ENCODE results near the gene AASDH. TPM values are rescaled to one million over a fixed set of nuclear protein-coding genes. Genes with fewer than 3 reads are reported as not detected.

AASDH gene
- polyA plus RNA-seq, 1 of the 3 experiments (the other 2 are of a cell fraction) = 4.4 TPM

- CTCF ChIA-PET = interaction anchor here (1.0 kb wide), 1 partner anchor 20 kb away, joined by 4 read pairs; no protein-coding TSS in a partner anchor
- POLR2A ChIA-PET = no interaction called here
- H3K9ac ChIP-seq = no peak overlapping the region
Measured at GRCh38 chr4:56389558-56389957, 2.3 kb upstream of the AASDH start.

GRCh38 chr4:56388306-56388705 lies 1.0 kb upstream of the AASDH start:
- peak overlapping the region; percentile 88 for H2AFZ ChIP-seq (ENCODE audit: low read depth)
- TF ChIP-seq PBX3 (IDR thresholded peaks at IDR 0.05) (no peak), EP300 (IDR thresholded peaks at IDR 0.05; ENCODE audit: borderline replicate concordance in 1 of 2, low read depth in 1 of 2, low read length in 1 of 2) (no peak), RFX5 (IDR thresholded peaks at IDR 0.05; ENCODE audit: low read length) (no peak), ZBTB33 (IDR thresholded peaks at IDR 0.05; ENCODE audit: borderline replicate concordance, low read depth) (no peak), USF1 (IDR thresholded peaks at IDR 0.05; ENCODE audit: borderline replicate concordance, low read depth) (no peak), GATA2 (CRISPR knock-in tag; IDR thresholded peaks at IDR 0.05) (no peak), EZH2phosphoT487 (IDR thresholded peaks at IDR 0.05; ENCODE audit: borderline replicate concordance, low read depth) (no peak), FOXJ3 (CRISPR knock-in tag; IDR thresholded peaks at IDR 0.05) (no peak), IRF3 (IDR thresholded peaks at IDR 0.05; ENCODE audit: low read depth, low read length) (no peak), YY1 (IDR thresholded peaks at IDR 0.05; ENCODE audit: low read depth) (no peak), GABPA (IDR thresholded peaks at IDR 0.05; ENCODE audit: low read depth) (no peak), TAF1 (IDR thresholded peaks at IDR 0.05; ENCODE audit: borderline replicate concordance, low read depth, low read length) (no peak), TEAD4 (IDR thresholded peaks at IDR 0.05; ENCODE audit: borderline replicate concordance, insufficient read depth) (no peak), MAX (IDR thresholded peaks at IDR 0.05; ENCODE audit: low read depth) (no peak), SIN3A (IDR thresholded peaks at IDR 0.05; ENCODE audit: borderline replicate concordance, low read depth, low read length) (no peak)
- H3K27ac ChIP-seq (ENCODE audit: low read depth in 2 of 2, low read length in 1 of 2) = peak overlapping the region in 1 of 2 experiments; percentile 98; a peak in 1 of 4 replicates
- H3K36me3 ChIP-seq (replicated peaks in 1 of 2; ENCODE audit: control insufficient read depth in 1 of 2, insufficient read depth in 2 of 2, low read length in 1 of 2) = peaks cover 0 to 14% of the 10 kb centered on the region in 2 experiments
- no peaks in the 10 kb centered on the region for H4K20me1 ChIP-seq (ENCODE audit: insufficient read depth)
- peak overlapping the region; percentile 89 for H3K9ac ChIP-seq
- no peak for DNase-seq
- no peaks in the 10 kb centered on the region for H3K9me2 ChIP-seq
- peak overlapping the region; percentile 81 for H3K4me2 ChIP-seq
- no peaks in the 10 kb centered on the region for H3K27me3 ChIP-seq (ENCODE audit: insufficient read depth)
- WGBS (ENCODE audit: low lambda C conversion rate) = 3% methylated on average over 6 of the region's 6 CpGs
- H3K4me3 ChIP-seq (ENCODE audit: low read depth in 2 of 2, low read length in 1 of 2) = peak overlapping the region; percentile 90
- H3K4me1 ChIP-seq (ENCODE audit: control insufficient read depth in 1 of 2, insufficient read depth in 2 of 2, low read depth in 1 of 2, low read length in 1 of 2) = peaks cover 0 to 12% of the 10 kb centered on the region in 2 experiments; a peak in 3 of 4 replicates
- CTCF ChIA-PET = interaction anchor here (0.8 to 2.2 kb wide), 3 partner anchors 22 to 439 kb away, joined by 3 to 12 read pairs (median 5); partner anchors contain the start of gene CEP135
- POLR2A ChIA-PET = interaction anchor here (0.6 kb wide), 1 partner anchor 468 kb away, joined by 3 read pairs; no protein-coding TSS in a partner anchor
- no peaks in the 10 kb centered on the region for H3K9me3 ChIP-seq
- peaks cover 15% of the 10 kb centered on the region for H3F3A ChIP-seq (replicated peaks; ENCODE audit: insufficient read depth)
- peaks cover 47% of the 10 kb centered on the region for H3K79me2 ChIP-seq (ENCODE audit: insufficient read depth)

More at GRCh38 chr4:56389558-56389957, 2.3 kb upstream of the AASDH start:
- no peaks in the 10 kb centered on the region for H3K9me2 ChIP-seq
- H4K20me1 ChIP-seq (ENCODE audit: insufficient read depth) = no peaks in the 10 kb centered on the region
- H3K4me1 ChIP-seq (ENCODE audit: control insufficient read depth in 1 of 2, insufficient read depth in 2 of 2, low read depth in 1 of 2, low read length in 1 of 2) = peaks cover 0 to 12% of the 10 kb centered on the region in 2 experiments; a peak in 3 of 4 replicates
- H3K4me3 ChIP-seq (ENCODE audit: low read depth in 2 of 2, low read length in 1 of 2) = no peak overlapping the region
- no peak overlapping the region for H3K4me2 ChIP-seq
- WGBS (ENCODE audit: low lambda C conversion rate) = 52% methylated on average over 1 of the region's 1 CpG
- peaks cover 19% of the 10 kb centered on the region for H3F3A ChIP-seq (replicated peaks; ENCODE audit: insufficient read depth)
- no peak overlapping the region for H2AFZ ChIP-seq (ENCODE audit: low read depth)
- H3K27ac ChIP-seq (ENCODE audit: low read depth in 2 of 2, low read length in 1 of 2) = no peak overlapping the region
- no peaks in the 10 kb centered on the region for H3K9me3 ChIP-seq
- no peaks in the 10 kb centered on the region for H3K27me3 ChIP-seq (ENCODE audit: insufficient read depth)
- TF ChIP-seq ELF1 (IDR thresholded peaks at IDR 0.05) (no peak), EP300 (IDR thresholded peaks at IDR 0.05; ENCODE audit: borderline replicate concordance in 1 of 2, low read depth in 1 of 2, low read length in 1 of 2) (no peak), MAX (IDR thresholded peaks at IDR 0.05; ENCODE audit: low read depth) (no peak), RCOR1 (IDR thresholded peaks at IDR 0.05; ENCODE audit: low read length) (no peak)
- peaks cover 50% of the 10 kb centered on the region for H3K79me2 ChIP-seq (ENCODE audit: insufficient read depth)
- no peak for DNase-seq
- peaks cover 4 to 25% of the 10 kb centered on the region in 2 experiments for H3K36me3 ChIP-seq (replicated peaks in 1 of 2; ENCODE audit: control insufficient read depth in 1 of 2, insufficient read depth in 2 of 2, low read length in 1 of 2)
